NCI-H510A (cell line): Measurements from ENCODE around the gene KNDC1.
"Not testable (repeated sequence)": the region's sequence is repeated elsewhere in the genome, so short reads cannot be mapped to it uniquely, and the experiment has no call there.

Experiments used
- DNase-seq: peaks from one replicate; lab custom pipeline; 2025; lab: John Stamatoyannopoulos, UW

The KNDC1 gene

DNA sequence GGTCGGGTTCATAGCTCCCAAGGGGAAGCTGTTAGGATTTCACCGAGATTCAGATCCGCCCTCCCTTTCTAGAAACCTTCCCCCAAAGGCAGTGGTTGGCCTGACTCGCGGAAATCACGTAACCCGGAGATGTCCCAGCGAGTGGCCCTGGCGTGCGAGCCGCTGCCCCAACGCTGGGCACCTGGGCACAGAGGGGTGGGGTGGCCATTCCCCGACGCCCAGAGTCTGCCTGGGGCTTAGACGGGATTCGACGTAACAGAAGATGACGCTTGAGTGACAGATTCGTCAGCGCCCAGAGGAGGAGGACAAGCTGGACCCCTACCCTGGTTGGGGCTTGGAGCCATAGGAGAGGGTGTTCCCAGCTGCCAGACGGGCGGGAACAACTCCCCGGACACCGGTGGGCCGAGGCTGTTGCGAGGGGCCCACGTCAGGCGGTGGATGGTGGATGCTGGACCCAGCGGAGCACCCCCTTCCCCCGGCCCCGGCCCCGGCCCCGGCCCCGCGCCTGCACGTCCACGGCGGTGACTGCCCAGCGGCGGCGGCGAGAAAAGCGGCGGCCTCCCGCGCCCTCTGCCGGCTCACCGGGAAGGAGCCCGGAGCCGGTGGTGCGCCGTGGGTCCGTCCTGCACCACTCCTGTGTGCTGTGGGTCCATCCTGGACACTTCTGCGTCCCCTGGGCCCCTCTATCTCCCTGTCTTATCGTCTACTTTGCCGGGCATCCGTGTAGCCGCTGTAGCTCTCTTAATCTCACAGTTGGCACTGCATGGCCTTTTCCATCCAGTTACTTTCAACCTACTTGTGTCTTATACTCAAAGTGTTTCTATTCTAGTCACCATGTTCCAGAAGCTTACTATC is 35.4 kb upstream of the KNDC1 start:
- DNase-seq, result no peak

DNA sequence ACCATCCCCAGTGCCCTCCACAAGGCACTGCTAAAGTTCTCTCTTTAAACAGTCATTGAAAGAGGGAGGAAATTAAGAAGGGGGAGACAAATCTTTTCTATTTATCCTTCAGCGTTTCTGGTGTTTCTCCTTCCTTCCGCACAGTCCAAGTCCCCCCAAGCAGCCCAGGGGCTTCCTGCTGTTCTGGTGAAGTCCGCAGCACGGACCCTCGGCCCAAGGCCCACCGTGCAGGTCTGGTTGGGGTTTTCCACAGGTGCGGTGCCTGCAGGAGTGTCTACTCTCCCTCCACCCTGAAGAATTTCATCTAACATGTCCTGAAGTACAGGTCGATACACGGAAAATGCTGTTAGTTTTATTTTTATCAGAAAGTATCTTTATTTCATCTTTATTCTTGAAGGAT is 34.1 kb upstream of the KNDC1 start:
- no peak for DNase-seq

DNA sequence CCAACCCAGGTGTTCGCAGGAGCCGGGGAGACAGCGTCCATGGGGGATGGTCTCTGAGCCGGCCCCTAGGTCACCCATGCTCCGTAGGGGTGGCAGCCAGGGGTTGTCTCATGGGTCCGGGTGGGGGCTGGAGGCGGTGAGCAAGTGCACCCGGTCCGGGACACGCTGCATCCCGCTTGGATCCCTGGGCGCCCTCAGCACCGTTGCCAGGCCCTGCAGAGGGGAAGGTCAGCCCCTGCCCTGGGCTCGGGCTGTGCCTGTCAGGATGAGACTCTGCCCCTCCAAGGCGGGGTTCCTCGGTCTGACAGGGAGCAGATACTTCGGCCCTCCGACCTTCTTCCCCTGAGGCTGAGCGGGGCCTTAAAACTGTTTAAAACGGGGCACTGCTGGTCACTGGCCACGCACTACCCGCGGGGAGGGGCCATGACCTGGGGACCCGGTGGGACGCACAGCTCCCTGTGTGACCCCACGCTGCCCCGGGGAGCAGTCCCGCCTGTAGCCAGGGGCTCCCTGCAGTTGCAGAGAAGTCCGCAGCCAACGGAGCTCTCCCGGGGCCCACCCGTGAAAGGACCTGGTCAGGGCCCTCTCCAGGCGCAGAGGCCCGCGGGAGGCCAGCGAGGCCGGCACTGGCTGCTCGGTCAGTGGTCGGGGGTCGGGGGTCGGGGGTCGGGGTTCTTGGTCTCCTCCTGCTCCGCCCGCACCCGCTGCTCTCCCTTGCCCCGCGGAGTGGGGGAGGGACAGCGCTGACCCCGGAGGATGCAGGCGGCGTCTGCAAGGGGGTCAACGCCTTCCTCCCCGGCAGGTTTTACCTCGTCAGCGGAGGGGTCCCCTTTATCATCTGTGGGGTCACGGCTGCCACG is 33.4 kb upstream of the KNDC1 start:
- no peak for DNase-seq

DNA sequence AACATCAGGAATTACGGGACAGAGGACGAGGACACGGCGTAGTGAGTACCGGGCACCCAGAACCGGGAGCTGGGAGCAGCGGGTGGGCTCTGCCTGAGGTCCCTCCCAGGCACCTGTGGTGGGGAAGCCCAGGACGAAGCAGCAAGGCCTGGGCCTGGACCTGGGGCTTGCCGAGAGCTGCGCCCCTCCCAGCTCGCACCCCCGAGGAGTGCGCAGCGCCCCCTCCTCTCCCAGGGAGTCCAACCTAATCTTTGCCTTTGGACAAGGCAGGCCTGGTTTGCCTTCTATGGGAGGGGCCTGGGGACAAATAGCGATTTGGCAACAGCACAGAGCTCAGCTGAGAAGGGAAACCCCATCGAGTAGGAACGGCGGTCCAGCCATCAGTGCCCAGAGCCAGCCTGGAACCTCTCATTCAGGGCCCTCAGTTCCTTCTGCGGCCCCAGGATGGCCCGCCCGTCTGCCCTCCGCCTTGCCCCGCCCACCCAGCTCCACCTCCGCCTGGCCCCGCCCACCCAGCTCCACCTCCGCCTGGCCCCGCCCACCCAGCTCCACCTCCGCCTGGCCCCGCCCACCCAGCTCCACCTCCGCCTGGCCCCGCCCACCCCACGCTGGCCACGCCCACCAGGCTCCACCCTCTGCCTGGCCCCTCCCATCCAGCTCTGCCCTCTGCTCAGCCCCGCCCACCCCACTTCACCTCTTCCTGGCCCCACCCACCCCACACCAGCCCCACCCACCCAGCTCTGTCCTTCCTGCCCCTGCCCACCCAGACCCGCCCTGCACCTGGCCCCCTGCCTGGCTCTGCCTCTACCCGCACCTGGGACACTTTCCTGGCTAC is 32.5 kb upstream of the KNDC1 start:
- no peak for DNase-seq

DNA sequence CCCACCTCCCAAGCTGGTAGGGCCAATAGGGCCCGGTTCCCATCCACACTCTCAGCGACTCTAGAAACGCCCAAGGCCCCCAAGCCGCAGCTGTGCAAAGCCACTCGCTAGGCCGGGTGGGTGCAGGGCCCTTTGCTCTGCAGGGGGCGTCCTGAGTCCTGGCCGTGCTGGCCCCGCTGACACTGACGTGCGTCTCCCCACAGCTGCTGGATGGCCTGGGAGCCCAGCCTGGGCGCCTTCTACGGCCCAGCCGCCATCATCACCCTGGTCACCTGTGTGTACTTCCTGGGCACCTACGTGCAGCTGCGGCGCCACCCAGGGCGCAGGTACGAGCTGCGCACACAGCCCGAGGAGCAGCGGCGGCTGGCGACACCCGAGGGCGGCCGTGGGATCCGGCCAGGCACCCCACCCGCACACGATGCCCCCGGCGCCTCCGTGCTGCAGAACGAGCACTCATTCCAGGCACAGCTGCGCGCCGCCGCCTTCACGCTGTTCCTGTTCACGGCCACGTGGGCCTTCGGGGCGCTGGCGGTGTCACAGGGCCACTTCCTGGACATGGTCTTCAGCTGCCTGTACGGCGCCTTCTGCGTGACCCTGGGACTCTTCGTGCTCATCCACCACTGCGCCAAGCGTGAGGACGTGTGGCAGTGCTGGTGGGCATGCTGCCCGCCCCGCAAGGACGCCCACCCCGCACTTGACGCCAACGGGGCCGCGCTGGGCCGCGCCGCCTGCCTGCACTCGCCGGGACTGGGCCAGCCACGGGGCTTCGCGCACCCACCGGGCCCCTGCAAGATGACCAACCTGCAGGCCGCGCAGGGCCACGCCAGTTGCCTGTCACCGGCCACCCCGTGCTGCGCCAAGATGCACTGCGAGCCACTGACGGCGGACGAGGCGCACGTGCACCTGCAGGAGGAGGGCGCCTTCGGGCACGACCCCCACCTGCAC is 31.6 kb upstream of the KNDC1 start:
- no peak for DNase-seq

DNA sequence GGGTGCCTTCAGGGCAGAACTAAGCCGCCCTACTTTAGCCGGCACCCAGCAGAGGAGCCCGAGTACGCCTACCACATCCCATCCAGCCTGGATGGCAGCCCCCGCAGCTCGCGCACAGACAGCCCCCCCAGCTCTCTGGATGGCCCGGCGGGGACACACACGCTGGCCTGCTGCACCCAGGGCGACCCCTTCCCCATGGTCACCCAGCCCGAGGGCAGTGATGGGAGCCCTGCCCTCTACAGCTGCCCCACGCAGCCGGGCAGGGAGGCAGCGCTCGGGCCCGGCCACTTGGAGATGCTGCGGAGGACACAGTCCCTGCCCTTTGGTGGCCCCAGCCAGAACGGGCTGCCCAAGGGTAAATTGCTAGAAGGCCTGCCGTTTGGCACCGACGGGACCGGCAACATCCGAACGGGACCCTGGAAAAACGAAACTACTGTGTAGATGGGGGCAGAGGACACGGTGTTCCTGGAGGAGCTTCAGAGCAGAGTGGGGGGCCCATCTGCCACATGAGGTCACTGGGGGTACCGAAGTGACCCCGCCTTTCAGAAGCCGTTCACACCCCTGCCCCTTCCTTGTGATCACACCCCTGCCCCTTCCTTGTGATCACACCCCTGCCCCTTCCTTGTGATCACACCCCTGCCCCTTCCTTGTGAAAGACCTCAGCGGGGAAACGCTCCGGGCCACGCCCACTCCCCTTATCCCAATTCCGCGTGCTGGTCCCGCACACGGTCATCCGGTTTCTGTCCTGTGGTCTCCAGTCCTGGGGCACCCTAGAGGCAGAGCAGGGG is 30.8 kb upstream of the KNDC1 start:
- no peak for DNase-seq

DNA sequence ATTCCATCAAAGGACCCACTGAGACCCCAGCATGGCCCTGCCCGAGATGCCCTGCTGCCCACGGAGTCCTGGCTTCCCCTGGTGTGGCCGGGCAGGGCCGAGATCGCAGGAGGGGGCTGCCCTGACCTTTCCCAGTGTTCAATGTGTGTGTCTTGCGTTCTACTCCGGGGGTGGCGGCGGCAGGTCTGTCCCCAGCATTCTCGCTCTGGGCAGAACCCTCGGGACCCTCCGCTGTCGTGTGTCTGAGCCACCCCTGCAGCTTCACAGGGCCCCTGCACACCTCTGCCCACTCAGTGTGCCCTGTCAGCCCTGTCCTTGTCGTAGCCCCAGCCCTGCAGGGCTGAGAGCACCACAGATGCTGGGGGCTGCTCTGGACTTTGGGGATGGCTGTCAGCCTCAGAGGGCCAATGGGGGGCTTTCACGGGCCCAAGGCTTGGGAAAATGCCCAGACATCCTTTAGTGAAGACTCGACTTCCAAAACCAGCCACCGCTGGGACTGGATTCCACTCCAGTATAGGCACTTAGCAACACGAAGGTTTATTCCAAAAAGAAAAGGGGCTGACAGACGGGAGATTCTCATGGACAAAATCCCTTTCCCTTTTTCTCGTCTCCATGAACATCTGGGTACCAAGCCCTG is 30.0 kb upstream of the KNDC1 start:
- no peak for DNase-seq

DNA sequence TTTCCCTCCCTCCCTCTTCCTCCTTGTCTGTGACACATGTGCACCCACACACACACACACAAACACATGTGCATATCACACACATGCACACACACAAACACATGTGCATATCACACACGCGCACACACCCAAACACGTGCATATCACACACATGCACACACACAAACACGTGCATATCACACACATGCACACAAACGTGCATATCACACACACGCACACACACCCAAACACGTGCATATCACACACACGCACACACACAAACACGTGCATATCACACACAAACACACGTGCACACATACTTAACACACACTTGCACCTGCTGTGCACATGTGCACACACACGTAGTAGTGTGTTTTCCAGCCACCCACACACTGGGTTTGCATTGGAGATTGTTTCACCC is 29.4 kb upstream of the KNDC1 start:
- DNase-seq, result no peak

DNA sequence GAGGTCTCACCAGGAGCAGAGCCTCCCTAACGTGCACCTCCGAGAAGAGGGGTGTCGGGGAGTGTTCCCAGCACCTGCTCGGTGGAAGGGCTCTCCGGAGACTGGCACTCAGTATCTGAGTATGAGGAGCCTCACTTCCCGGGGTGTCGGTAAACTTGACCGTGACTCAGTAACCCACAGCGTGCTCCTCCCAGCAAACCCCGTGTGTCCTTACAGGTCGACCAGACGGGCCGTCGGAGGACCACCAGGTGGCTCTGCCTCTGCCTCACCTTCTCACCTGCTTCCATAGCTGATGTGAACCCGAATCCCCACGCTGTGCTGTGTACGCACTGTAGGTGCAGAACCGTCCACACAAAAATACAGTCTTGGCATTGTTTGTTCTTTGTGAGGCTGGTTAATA is 29.0 kb upstream of the KNDC1 start:
- no peak for DNase-seq

DNA sequence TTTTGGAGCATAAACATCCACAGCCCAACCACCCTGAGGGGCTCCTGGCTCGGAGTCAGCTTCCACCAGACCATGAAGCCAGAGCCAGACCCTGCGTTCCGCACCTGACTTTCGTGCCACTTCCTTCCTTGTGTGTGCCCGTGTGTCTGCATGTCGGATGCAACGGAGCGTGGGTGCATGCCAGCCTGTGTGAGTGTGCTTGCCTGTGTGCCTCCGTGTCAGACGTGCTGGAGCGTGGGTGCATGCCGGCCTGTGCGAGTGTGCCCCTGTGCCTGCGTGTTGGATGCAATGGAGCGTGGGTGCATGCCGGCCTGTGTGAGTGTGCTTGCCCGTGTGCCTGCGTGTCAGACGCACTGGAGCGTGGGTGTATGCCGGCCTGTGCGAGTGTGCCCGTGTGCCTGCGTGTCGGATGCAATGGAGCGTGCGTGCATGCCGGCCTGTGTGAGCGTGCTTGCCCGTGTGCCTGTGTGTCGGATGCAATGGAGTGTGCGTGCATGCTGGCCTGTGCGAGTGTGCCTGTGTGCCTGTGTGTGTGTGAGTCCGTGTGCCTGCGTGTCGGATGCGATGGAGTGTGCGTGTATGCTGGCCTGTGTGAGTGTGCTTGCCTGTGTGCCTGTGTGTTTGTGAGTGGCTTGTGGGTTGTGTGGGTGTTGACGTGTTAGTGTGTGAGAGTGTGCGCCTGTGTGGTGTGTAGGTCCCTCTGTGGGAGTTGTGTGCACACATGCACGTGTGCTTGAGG is 28.1 kb upstream of the KNDC1 start:
- no peak for DNase-seq

DNA sequence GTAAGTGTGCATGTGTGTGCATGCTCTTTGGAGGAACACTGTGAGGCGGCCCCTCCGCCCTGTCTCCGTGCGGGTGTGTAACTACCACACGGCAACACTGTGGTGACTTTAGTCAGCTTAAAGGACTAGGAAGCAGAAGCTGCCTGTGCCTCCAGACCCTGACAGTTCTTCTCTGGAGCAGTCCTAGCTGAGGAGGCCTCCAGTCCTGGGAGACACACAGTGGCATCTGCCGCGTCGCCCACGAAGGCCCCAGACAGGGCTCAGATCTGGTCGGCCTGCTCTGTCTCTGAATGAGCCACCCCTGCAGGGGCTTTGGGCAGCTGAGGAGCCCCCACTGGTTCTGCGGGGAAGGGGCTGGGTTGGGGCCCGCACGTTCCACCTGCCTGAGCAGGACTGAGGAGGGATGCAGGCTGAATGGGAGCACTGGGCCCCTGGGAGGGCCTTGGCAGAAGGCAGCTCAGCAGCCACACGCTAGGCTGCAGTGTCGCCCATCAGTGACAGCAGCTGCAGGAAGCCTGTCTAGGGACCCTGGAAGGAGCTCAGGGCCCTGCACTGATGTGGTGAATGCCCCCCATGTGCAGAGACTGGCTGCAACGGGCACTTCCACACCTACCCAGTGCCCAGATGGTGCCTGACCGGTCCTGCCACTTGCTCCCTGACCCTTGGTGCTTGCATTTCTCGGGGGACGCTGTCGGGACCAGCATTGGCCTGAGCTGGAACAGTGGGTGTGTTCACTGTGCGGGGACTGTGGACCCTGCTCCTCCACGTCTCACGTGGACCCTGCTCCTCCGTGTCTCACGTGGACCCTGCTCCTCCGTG is 27.3 kb upstream of the KNDC1 start:
- DNase-seq, result no peak

DNA sequence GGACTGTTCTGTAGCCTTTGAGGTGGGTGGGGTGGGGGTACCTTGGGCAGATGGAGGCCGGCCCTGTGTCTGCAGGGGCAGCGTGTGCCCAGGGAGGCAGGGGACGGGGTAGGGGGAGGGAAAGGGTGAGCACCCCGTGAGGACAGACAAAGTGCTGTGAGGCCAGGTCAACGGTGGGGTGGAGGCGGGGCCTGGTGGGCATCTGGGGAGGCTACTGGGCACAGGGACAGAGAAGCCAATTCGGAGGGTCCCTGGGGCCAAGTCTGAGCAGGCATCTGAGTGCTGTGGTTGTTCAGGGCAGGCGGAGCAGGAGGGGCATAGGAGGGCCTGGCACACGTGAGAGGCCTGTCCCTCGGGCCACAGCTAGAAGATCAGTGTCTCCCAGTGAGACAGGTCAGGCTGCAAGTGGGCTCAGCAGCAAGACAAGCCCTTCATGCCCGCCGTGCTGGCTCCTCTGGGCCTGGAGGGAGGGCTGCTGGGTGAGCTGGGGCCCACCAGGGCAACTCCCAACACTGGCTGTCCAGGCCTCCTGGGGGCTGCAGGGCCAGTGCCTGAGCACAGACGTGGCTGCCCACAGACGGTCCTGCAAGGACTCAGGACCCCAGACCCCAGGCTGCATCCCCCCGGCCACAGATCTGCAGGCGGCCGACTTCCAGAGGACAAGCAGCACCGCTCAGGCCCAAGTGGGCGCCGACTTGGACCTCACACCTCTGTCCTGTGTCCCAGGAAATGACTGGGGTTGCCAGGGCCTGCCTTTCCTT is 26.4 kb upstream of the KNDC1 start:
- DNase-seq, result no peak

DNA sequence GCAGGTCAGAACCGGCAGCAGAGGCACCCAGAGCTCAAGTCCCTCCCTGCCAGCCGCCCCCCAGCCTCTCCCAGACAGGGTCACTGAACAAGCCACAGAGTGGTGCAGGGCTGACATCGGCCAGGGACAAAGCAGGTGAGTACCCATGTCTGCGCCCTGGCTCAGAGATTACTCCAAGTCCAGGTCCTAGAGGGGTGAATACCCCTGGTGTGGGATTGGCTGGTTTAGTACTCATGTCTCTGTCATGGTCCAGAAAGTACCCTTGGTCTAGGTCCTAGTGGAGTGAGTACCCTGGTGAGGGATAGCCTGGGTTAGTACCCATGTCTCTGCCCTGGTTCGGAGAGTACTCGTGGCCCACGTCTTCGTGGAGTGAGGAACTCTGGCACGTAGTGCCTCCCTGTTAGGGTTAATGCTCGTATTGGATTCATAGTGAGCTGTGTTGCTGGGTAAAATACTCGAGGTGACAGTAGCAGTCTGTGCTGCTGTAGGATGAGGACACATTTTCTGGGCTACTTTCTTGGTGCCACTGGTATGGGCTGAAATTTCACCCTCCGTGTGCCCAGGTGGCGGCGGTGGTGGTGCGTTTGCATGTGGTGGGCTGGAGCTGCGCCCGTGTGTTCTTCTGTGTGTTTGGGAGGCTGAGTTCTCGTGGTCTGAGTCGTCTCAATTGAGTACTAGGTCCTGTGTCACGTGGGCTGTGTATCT is 25.5 kb upstream of the KNDC1 start:
- no peak for DNase-seq

DNA sequence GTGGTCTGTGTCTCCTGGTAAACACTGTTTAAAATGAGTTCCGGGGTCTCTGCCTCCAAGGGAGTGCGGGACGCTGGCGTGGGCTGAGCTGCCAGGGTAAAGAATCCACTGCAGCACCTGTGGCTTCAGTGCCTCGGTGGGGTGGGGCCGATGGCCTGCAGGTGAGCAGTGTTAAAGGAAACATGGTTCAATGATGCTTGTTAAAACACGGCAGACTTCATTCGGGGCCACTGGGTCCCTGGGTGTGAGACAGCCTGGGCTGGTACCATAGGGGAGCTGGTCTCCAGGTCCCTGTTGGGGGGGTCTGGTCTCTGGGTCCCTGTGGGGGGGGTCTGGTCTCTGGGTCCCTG is 24.9 kb upstream of the KNDC1 start:
- no peak for DNase-seq

DNA sequence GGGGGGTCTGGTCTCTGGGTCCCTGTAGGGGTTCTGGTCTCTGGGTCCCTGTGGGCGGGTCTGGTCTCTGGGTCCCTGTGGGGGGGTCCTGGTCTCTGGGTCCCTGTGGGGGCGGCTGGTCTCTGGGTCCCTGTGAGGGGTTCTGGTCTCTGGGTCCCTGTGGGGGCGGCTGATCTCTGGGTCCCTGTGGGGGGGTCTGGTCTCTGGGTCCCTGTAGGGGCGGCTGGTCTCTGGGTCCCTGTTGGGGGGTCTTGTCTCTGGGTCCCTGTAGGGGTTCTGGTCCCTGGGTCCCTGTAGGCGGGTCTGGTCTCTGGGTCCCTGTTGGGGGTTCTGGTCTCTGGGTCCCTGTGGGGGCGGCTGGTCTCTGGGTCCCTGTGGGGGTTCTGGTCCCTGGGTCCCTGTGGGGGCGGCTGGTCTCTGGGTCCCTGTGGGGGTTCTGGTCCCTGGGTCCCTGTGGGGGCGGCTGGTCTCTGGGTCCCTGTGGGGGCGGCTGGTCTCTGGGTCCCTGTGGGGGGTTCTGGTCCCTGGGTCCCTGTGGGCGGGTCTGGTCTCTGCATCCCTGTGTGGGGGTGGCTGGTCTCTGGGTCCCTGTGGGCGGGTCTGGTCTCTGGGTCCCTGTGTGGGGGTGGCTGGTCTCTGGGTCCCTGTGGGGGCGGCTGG is 22.4 kb upstream of the KNDC1 start:
- not testable (repeated sequence) for DNase-seq

DNA sequence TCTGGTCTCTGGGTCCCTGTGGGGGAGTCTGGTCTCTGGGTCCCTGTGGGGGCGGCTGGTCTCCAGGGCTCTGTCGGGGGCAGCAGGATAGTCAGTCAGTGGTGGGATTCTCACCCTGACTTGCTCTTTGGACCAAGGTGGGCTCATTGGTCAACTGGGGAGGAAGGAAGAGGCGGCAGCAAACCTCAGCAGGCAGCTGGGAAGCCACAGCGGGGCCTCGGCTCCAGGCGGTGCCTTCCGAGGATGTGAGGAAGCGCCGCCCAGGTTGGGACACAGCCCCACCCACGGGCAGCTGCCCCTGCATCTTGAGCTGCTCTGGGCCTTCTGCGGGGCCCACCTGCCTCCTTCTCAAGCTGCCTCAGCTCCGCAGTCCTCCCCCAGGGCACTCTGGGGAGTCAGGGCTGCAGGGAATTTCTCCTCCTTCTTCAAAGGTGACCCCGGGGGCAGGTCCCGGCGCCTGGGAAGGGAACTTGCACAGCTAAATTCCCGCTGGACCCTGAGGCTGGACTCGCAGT is 20.4 kb upstream of the KNDC1 start:
- no peak for DNase-seq
